A549 (cell line): Measurements from ENCODE around the gene TXNRD1.

ENCODE experiments used
- CTCF ChIP-seq: fragments of >200 bp; sonication (Bioruptor Twin); formaldehyde crosslinking; IDR thresholded peaks from 3 replicates; pipeline ENCODE4 v1.5.1; 2016
- EP300 ChIP-seq, 2 experiments: fragments of >200 bp; sonication (Bioruptor Twin); formaldehyde crosslinking; IDR thresholded peaks; 2 replicates in 1 of 2; 3 replicates in 1 of 2; pipeline ENCODE4 v1.6.1; 2016 to 2017
- RAD21 ChIP-seq, 2 experiments: fragments of >200 bp in 1 of 2; sonication (Bioruptor Twin) in 1 of 2; formaldehyde crosslinking in 1 of 2; IDR thresholded peaks in 1 of 2; conservative IDR thresholded peaks in 1 of 2; 2 replicates in 1 of 2; 3 replicates in 1 of 2; pipeline ENCODE4 v1.6.1; 2012 to 2018; ENCODE audit warnings: inconsistent platforms in 1 of 2
- TF ChIP-seq, protein P1 (sequence below): IDR thresholded peaks from 2 replicates; pipeline ENCODE4 v1.6.1; 2012

DNA sequence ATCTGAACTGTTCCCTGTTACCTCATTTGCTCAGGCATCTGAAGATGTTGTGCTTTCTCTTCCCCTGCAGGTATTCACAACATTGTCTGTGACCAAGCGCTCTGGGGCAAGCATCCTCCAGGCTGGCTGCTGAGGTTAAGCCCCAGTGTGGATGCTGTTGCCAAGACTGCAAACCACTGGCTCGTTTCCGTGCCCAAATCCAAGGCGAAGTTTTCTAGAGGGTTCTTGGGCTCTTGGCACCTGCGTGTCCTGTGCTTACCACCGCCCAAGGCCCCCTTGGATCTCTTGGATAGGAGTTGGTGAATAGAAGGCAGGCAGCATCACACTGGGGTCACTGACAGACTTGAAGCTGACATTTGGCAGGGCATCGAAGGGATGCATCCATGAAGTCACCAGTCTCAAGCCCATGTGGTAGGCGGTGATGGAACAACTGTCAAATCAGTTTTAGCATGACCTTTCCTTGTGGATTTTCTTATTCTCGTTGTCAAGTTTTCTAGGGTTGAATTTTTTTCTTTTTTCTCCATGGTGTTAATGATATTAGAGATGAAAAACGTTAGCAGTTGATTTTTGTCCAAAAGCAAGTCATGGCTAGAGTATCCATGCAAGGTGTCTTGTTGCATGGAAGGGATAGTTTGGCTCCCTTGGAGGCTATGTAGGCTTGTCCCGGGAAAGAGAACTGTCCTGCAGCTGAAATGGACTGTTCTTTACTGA is 132.9 kb downstream of the TXNRD1 start:
- no peak for TF ChIP-seq RAD21 (conservative IDR thresholded peaks at IDR 0.05 in 1 of 2, IDR thresholded peaks at IDR 0.05 in 1 of 2)
- no peak for TF ChIP-seq CTCF
- TF ChIP-seq EP300 (IDR thresholded peaks at IDR 0.05): no peak
- TF ChIP-seq, protein P1, sequence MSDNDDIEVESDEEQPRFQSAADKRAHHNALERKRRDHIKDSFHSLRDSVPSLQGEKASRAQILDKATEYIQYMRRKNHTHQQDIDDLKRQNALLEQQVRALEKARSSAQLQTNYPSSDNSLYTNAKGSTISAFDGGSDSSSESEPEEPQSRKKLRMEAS: no peak
